ENCODE measurements around the gene PAAF1.
"Not testable (repeated sequence)": the region's sequence is repeated elsewhere in the genome, so short reads cannot be mapped to it uniquely, and the experiment has no call there.

PAAF1 gene

DNA sequence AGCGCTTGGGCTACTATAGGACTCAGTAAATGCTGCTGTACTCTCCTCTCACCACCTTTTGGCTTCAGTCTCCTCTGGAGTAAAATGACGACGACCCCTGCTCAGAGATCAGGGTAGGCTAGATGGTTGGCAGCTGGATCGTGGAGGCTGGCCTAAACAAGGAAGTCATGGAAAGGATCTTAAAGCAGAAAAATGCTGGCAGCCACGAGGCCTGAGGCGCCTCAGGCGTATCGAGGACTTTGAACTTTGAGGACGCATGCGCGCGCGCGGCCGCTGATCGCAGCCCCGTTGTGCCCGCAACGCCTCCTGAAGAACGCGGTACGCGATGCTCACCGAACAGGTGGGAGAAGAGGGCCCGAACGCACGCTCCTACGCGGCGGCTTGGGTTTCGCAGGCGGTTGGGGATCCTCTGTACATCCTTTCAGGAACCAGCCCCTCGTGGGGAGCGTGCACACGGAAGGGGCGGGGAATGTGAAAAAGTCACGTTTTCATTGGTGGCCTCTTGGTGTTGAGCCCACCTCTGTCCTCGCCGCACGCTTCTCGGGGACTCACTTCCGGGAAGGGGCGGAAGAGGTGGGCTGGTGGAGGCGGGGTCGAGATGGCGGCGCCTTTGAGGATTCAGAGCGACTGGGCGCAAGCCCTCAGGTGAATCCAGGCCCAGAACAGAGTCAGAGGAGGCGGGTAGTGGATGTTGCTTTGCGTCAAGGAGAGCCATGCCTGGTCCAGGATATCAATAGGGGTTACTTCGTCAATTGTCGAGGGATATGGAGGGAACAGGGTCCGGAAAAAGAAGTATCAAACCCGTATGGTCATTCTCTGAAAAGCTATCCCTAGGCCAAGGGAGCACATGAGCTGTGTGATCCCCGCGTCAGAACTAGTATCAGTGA, at the start of gene PAAF1, which contains the start of gene COA4:
Gene PAAF1, plus strand, starts transcription at position 576 of the 887 bp plus-strand sequence. Its CDS starts 23 bp downstream, at position 599.
Gene COA4, minus strand, starts transcription at position 423 of the 887 bp plus-strand sequence. CDS start 3,468 bp downstream, outside the sequence.
- DNase-seq: peak; percentile 96

- DNase-seq: no peak
Observed at GRCh38 chr11:73830261-73830660, 46.5 kb upstream of the PAAF1 start.

DNA sequence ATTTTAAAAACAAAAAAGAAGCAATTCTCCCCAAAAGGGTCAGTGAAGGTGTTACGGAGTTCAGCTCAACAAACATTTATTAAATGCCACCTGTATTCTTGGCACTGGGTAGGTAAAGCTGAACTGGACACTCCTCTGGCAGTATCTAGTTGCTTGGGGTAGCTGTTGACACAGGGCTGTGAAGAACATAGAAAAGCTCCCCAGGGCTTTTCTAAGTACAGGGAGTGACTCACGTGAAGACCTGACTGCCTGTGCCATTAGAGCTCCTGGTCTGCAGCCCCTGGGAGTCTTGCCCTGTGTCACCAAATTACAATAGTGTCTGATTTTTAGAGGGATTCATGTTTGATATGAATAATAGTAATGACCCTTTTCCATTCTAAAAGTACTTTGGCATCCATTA, 43.7 kb upstream of the PAAF1 start:
- DNase-seq: no peak

GRCh38 chr11:73838443-73839122, 38.2 kb upstream of the PAAF1 start:
- no peak for DNase-seq

GRCh38 chr11:73839123-73839457, 37.7 kb upstream of the PAAF1 start:
- DNase-seq: no peak

GRCh38 chr11:73851046-73851764, 25.6 kb upstream of the PAAF1 start:
- no peak for DNase-seq

DNA sequence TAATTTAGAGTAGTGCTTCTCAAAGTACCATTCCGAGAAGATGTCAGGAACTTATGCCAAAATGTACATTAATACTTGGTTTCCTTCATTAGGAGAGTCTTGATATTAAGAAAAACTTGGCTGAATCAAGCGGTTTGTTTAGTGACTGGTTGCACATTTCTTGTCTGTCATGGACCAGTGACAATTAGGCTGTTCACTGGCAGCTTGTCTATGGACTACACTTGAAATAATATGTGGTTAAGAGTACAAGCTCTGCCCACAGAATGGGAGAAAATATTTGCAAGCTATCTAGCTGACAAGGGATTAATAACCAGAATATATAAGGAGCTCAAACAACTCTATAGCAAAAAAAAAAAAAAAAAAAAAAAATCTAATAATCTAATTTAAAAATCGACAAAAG, 24.8 kb upstream of the PAAF1 start:
- DNase-seq: no peak

GRCh38 chr11:73854680-73855079, 22.1 kb upstream of the PAAF1 start:
- DNase-seq: no peak

DNA sequence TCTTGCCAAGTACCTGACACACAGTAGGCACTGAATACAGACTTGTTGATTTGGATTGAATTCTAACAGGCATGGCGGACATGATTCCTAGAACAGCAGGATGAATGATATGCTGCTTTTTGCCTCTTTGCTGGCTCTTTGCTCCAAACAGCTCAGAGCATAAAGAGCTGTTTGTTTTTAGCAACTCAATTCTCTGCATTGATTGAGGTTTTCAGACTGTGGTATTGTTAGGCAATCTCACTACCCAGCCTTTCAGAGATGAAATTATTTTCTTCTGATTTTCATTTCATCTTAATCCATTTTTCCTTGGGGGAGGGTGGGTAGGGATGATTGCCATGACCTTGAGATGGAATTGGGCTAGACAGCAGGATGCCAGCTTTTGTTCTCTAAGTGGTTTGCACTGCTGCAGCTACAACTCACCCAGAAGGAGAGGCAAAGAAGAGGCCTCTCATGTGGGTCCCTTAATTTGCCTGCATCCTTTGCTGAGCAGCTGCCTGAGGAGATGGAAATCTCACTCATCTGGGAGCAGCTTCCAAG, 20.7 kb upstream of the PAAF1 start:
- no peak for DNase-seq

GRCh38 chr11:73859671-73860070, 17.1 kb upstream of the PAAF1 start:
- no peak for DNase-seq

DNA sequence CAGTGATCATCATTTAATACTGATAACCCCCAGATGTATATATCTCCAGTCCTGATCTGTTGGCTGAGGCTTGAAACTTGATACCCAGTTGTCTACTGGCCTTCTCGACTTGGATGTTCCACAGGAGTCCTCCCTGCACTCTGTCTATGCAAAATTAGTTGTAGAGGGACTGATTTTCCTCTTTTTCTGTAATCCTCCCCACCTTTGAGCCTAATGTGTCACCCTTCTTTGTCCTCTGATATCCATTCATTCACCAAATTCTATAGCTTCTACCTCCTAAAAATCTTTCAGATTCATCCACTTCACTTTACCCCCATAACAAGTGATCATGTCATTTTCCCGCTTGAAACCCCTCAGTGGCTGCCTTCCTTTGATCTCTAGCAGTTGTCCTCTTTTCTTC, 16.6 kb upstream of the PAAF1 start:
- DNase-seq: no peak

- DNase-seq: no peak
Observed at GRCh38 chr11:73862986-73863385, 13.8 kb upstream of the PAAF1 start.

GRCh38 chr11:73866095-73866579, 10.7 kb upstream of the PAAF1 start:
- DNase-seq: no peak

- no peak for DNase-seq
Observed at GRCh38 chr11:73866586-73866996, 10.2 kb upstream of the PAAF1 start.

- no peak for DNase-seq
Observed at GRCh38 chr11:73869332-73869949, 7.4 kb upstream of the PAAF1 start.

DNA sequence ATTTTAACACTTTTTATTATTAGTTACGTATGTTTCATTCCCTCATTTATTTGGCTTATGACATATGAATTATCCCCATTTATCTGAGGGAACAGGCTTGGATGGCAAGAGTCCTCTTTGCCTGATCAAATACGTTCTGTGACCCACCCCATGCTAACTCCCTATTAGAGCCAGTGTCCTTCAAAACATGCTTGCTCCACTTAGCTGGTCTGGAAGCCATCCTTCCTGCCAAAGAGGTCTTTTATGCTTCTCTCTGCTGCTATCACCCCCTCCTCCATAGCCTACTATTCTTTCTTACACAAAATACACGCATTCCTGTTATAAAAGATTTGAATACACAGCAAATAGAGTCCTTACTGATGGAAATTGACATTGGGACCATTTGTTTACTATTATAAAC, 6.5 kb upstream of the PAAF1 start:
- DNase-seq: no peak

- no peak for DNase-seq
Observed at GRCh38 chr11:73872749-73873357, 3.9 kb upstream of the PAAF1 start.

GRCh38 chr11:73875380-73875779, 1.4 kb upstream of the PAAF1 start:
- no peak for DNase-seq

GRCh38 chr11:73875840-73876239, 959 bp upstream of the PAAF1 start:
- no peak for DNase-seq

DNA sequence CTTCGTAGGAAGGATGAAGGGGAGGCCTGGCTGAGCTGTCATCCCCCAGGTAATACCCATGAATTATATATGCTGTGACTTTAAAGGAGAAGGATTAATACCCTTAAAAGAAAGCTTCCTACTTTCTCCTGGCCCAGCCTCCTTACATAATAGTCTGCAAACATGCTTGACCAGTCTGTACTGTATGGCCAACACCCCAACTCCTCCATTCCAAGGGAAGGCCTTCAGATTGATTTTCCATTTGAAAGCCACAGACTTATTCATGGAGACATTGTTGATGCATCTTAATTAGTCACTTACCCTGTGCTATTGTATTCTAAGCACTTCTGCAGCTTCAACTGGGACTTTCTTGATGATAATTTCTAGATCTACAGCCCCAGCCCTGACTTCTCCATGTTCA, 2.0 kb downstream of the PAAF1 start:
- DNase-seq: no peak

DNA sequence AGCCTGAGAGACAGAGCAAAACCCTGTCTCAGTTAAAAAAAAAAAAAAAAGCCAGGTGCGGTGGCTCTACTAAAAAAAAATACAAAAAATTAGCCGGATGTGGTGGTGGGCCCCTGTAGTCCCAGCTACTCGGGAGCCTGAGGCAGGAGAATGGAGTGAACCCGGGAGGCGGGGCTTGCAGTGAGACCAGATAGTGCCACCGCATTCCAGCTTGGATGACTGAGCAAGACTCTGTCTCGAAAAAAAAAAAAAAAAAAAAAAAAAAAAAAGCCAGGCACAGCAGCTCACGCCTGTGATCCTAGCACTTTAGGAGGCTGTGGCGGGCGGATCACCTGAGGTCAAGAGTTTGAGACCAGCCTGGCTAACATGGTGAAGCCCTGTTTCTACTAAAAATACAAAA, 3.6 kb downstream of the PAAF1 start:
- not testable (repeated sequence) for DNase-seq

- no peak for DNase-seq
Observed at GRCh38 chr11:73883856-73884255, 7.1 kb downstream of the PAAF1 start.

All from NCI-H748 treated with DMSO at 0.1 percent for 48 hours (cell line).